Endodermal cell (in vitro differentiated cells): ENCODE results near the gene CZIB. TPM values are rescaled to one million over a fixed set of nuclear protein-coding genes. Genes with fewer than 3 reads are reported as not detected.

Experiments used
- DNase-seq: peaks from one replicate; pipeline ENCODE4 v3.0.0-alpha.2; 2017
- H3K27ac ChIP-seq: 2 replicates; pipeline ENCODE4 v1.5.1; 2013; ENCODE audit warnings: mild to moderate bottlenecking, low read depth, low read length, moderate library complexity
- H3K27me3 ChIP-seq: 2 replicates; pipeline ENCODE4 v1.6.1; 2013; ENCODE audit warnings: mild to moderate bottlenecking, low read length, moderate library complexity; ENCODE audit not compliant: insufficient read depth, control insufficient read depth, poor library complexity, severe bottlenecking
- H3K36me3 ChIP-seq: 2 replicates; pipeline ENCODE4 v1.7.0; 2013; ENCODE audit warnings: mild to moderate bottlenecking, low read length, moderate library complexity; ENCODE audit not compliant: control insufficient read depth, insufficient read depth
- H3K4me1 ChIP-seq: one replicate; pipeline ENCODE4 v1.7.0; 2013; ENCODE audit warnings: low read length; ENCODE audit not compliant: control insufficient read depth, insufficient read depth
- H3K4me3 ChIP-seq: 2 replicates; pipeline ENCODE4 v1.5.1; 2013; ENCODE audit warnings: mild to moderate bottlenecking, low read length, moderate library complexity
- H3K9ac ChIP-seq: 2 replicates; pipeline ENCODE4 v1.6.1; 2013; ENCODE audit warnings: mild to moderate bottlenecking, low read length, moderate library complexity; ENCODE audit not compliant: poor library complexity, severe bottlenecking; ENCODE audit errors: extremely low read depth
- H3K9me3 ChIP-seq: 2 replicates; pipeline ENCODE4 v1.6.1; 2013; ENCODE audit warnings: mild to moderate bottlenecking, low read length, moderate library complexity; ENCODE audit not compliant: control insufficient read depth
- H3K27ac Mint-ChIP-seq: 2 replicates; pipeline ENCODE4 v1.8.0; 2020; ENCODE audit warnings: mixed read lengths
- H3K27me3 Mint-ChIP-seq: 2 replicates; pipeline ENCODE4 v1.8.0; 2021; ENCODE audit warnings: mild to moderate bottlenecking, mixed read lengths; ENCODE audit not compliant: insufficient read depth
- H3K36me3 Mint-ChIP-seq: 2 replicates; pipeline ENCODE4 v1.8.0; 2020; ENCODE audit warnings: low read depth, mixed read lengths
- H3K4me1 Mint-ChIP-seq: 2 replicates; pipeline ENCODE4 v1.8.0; 2020; ENCODE audit warnings: mixed read lengths
- H3K4me3 Mint-ChIP-seq: 2 replicates; pipeline ENCODE4 v1.8.0; 2020; ENCODE audit warnings: mild to moderate bottlenecking, moderate library complexity, mixed read lengths
- H3K9me3 Mint-ChIP-seq: 2 replicates; pipeline ENCODE4 v1.8.0; 2020; ENCODE audit warnings: mild to moderate bottlenecking, mixed read lengths
- CTCF ChIP-seq: fragments of 200-600 bp; sonication (generic); conservative IDR thresholded peaks from 2 replicates; pipeline ENCODE4 v1.5.0; 2021; ENCODE audit warnings: antibody characterized with exemption, mild to moderate bottlenecking
- WGBS, 2 experiments: methylation state at CpG; one replicate each; pipeline versions ENCODE4 v1.1.5 to v1.1.7; 2013; ENCODE audit warnings: missing lambda C conversion rate in 2 of 2, mixed read lengths in 1 of 2; ENCODE audit not compliant: insufficient coverage in 1 of 2, insufficient read length in 1 of 2; 5-methylcytosine and 5-hydroxymethylcytosine counted together
- total RNA-seq, 2 donors: library from RNA; stranded (reverse); fragmentation: NEBNext Ultra II Directional in 1 of 2; extraction: Animal tissue kit (Norgen Biotek cat#: 25700) in 1 of 2; gene quantifications; 2 replicates in 1 of 2; 3 replicates in 1 of 2; pipeline ENCODE4 v1.2.1, GENCODE V29; 2021

The CZIB gene
- total RNA-seq, 2 donors from 2014 or later: 64.4 to 74.2 TPM

GRCh38 chr1:53262000-53262399 lies 41.6 kb upstream of the CZIB start:
- H3K4me3 ChIP-seq: no peak overlapping the region
- 86 to 91% methylated on average over 2 to 3 of the region's 3 CpGs for WGBS, 2 experiments
- H3K27ac Mint-ChIP-seq: no peak overlapping the region
- no peak overlapping the region for H3K27ac ChIP-seq
- no peaks in the 10 kb centered on the region for H3K27me3 ChIP-seq
- H3K9ac ChIP-seq: no peak overlapping the region
- H3K4me3 Mint-ChIP-seq: no peak overlapping the region
- H3K4me1 Mint-ChIP-seq: no peaks in the 10 kb centered on the region
- no peak for DNase-seq
- no peaks in the 10 kb centered on the region for H3K9me3 ChIP-seq
- no peak for TF ChIP-seq CTCF
- no peaks in the 10 kb centered on the region for H3K4me1 ChIP-seq
- H3K36me3 Mint-ChIP-seq: peaks cover 66% of the 10 kb centered on the region
- no peaks in the 10 kb centered on the region for H3K9me3 Mint-ChIP-seq
- H3K27me3 Mint-ChIP-seq: no peaks in the 10 kb centered on the region
- peaks cover 76% of the 10 kb centered on the region for H3K36me3 ChIP-seq

GRCh38 chr1:53260631-53261247 lies 40.3 kb upstream of the CZIB start:
- no peak overlapping the region for H3K9ac ChIP-seq
- no peaks in the 10 kb centered on the region for H3K27me3 ChIP-seq
- Mint-ChIP-seq H3K36me3 (peaks cover 68% of the 10 kb centered on the region), H3K9me3 (no peaks in the 10 kb centered on the region), H3K27me3 (no peaks in the 10 kb centered on the region), H3K4me1 (no peaks in the 10 kb centered on the region), H3K4me3 (no peak overlapping the region), H3K27ac (no peak overlapping the region)
- no peak for TF ChIP-seq CTCF
- DNase-seq: no peak
- no peak overlapping the region for H3K27ac ChIP-seq
- no peak overlapping the region for H3K4me3 ChIP-seq
- WGBS, 2 experiments: 86 to 92% methylated on average over 2 to 4 of the region's 4 CpGs
- H3K4me1 ChIP-seq: no peaks in the 10 kb centered on the region
- peaks cover 86% of the 10 kb centered on the region for H3K36me3 ChIP-seq
- H3K9me3 ChIP-seq: no peaks in the 10 kb centered on the region

GRCh38 chr1:53259932-53260331 lies 39.5 kb upstream of the CZIB start:
- Histone ChIP-seq H3K36me3 (peaks cover 86% of the 10 kb centered on the region), H3K27me3 (no peaks in the 10 kb centered on the region), H3K9me3 (no peaks in the 10 kb centered on the region), H3K4me3 (no peak overlapping the region), H3K9ac (no peak overlapping the region), H3K4me1 (no peaks in the 10 kb centered on the region), H3K27ac (no peak overlapping the region)
- Mint-ChIP-seq H3K27me3 (no peaks in the 10 kb centered on the region), H3K36me3 (peaks cover 66% of the 10 kb centered on the region), H3K4me3 (no peak overlapping the region), H3K27ac (no peak overlapping the region), H3K4me1 (no peaks in the 10 kb centered on the region), H3K9me3 (no peaks in the 10 kb centered on the region)
- 88% methylated on average over 2 of the region's 2 CpGs; no CpG with 5 or more reads in 1 of the 2 experiments for WGBS, 2 experiments
- TF ChIP-seq CTCF: no peak
- no peak for DNase-seq
